ENCODE measurements around the gene ABCA3.
"Not testable (repeated sequence)": the region's sequence is repeated elsewhere in the genome, so short reads cannot be mapped to it uniquely, and the experiment has no call there.

ABCA3 gene

DNA sequence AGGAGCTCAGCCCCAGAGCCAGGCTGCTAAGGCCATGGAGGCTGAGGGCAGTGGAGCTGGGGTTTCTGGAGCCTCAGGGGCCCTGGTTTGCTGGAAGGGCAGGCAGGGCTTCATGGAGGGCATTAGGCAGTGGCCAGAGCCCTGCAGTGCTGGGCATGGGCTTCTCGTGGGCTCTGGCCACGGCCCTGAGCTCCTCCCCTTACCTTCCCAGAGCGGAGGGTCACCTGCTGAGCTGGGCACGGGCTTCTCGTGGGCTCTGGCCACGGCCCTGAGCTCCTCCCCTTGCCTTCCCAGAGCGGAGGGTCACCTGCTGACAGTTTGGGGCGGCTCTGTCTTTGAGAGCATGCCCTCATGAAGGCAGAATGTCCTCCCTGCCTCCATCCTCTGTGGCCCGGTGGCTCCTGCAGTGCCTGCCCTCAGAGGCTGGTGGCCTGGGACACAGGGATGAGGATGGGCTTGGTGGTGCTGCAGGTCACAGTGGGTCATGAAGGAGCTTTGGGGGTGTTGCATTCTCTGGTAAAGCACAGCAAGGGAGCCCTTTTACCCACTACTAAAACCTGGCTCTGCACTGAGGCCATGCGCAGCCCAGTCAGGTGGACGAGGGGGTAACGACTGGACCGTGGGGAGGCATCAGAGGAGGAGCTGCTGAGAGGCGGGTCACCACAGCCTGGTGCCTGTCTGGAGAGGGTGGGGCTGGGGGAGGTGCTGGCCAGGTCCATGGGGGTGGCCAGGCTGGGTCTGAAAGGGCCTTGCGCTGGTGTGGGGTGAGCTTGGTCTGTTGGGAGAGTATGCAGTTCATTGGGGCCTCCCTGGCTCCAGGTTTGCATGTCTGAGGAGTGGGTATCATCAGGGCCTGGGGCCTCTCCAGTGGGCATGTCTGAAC, 69.7 kb downstream of the ABCA3 start:
- H3K27ac Mint-ChIP-seq = no peak overlapping the region
- H3K27me3 Mint-ChIP-seq = no peaks in the 10 kb centered on the region
- peaks cover 21% of the 10 kb centered on the region for H3K4me1 Mint-ChIP-seq (ENCODE audit: low read depth)

GRCh38 chr16:2270070-2270462, 70.5 kb downstream of the ABCA3 start:
- H3K4me1 Mint-ChIP-seq (ENCODE audit: low read depth) = peaks cover 25% of the 10 kb centered on the region
- H3K27me3 Mint-ChIP-seq = no peaks in the 10 kb centered on the region
- no peaks in the 10 kb centered on the region for H3K9me3 Mint-ChIP-seq (ENCODE audit: low read depth)
- H3K27ac Mint-ChIP-seq = no peak overlapping the region
- peak overlapping the region; percentile 93 for H3K4me3 Mint-ChIP-seq
- peaks cover 3% of the 10 kb centered on the region for H3K36me3 Mint-ChIP-seq

More for the DNA sequence above, 69.7 kb downstream of the ABCA3 start:
- Mint-ChIP-seq H3K9me3 (ENCODE audit: low read depth) (no peaks in the 10 kb centered on the region), H3K36me3 (peaks cover 3% of the 10 kb centered on the region), H3K4me3 (no peak overlapping the region)

DNA sequence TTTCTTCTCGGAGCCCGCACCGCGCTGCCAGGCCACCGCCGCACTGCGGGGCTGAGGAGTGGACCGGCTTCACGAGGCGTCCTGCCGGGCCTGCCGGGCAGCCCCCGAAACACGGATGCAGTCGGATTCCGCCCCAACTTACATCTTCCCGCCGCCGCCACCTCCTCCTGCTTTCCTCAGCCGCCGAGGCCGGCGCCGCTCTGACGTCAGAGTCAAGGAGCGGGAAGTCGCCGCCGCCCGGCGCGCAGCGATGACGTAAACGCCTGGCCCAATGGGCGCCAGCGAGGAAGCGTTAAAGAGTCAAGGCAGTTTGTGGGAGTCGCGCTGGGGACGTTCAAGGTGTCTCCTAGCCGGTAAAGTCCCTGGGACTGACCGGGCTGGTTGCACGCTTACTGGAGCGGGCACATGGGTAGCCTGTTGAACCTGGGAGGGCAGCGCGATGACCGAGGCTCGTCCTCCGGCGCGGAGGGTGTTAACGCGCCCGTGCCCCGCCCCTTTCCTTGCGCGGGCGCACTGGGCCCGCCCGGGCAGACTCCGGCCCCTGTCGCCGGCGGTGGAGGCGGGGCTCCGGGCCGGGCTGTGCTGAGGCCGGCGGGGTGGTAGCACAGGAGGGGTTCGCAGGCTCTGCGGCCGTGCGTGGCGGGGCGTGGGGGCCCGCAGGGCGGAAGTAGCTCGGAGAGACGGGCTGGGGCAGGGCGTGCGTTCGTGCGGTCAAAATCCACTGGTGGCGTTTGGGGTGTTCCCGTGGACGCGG, 72.4 kb downstream of the ABCA3 start, which contains the start of gene RNPS1:
Gene RNPS1 (minus strand): TSS at position 214 of the 754 bp plus-strand sequence. CDS start 3,483 bp downstream, outside the sequence.
- peaks cover 3% of the 10 kb centered on the region for H3K36me3 Mint-ChIP-seq
- H3K4me3 Mint-ChIP-seq = peak within 1 kb of the TSS; percentile 93
- no peaks in the 10 kb centered on the region for H3K27me3 Mint-ChIP-seq
- H3K27ac Mint-ChIP-seq = peak within 1 kb of the TSS; percentile 96
- no peaks in the 10 kb centered on the region for H3K9me3 Mint-ChIP-seq (ENCODE audit: low read depth)
- H3K4me1 Mint-ChIP-seq (ENCODE audit: low read depth) = peaks cover 32% of the 10 kb centered on the region

DNA sequence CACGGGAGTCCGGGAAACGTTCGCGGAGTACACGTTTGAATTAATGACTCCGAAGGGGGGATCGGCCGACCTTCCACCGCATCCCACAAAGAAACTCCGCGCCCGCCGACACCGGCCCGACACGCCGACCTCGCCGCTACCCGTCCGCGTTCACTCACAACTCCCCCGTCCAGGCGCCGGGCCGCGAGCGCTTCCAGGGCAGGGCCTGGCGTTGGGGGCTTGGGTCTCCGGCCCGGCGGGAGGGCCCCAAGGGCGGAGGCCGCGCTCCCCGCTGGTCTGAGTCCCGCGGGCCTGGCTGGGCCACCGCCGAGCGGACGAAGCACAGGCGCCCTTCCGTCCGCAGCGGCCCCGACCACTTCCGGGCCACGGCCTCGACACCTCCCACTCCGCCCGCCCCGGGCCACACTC, 73.0 kb downstream of the ABCA3 start:
- H3K27me3 Mint-ChIP-seq; H3K36me3 Mint-ChIP-seq; H3K9me3 Mint-ChIP-seq (ENCODE audit: low read depth): not testable (repeated sequence)
- peaks cover 35% of the 10 kb centered on the region for H3K4me1 Mint-ChIP-seq (ENCODE audit: low read depth)
- H3K4me3 Mint-ChIP-seq = peak overlapping the region; percentile 93
- peak overlapping the region; percentile 96 for H3K27ac Mint-ChIP-seq

GRCh38 chr16:2266887-2267286, 73.6 kb downstream of the ABCA3 start:
- Mint-ChIP-seq H3K4me1 (ENCODE audit: low read depth) (peaks cover 35% of the 10 kb centered on the region), H3K4me3 (peak overlapping the region; percentile 93), H3K27ac (peak overlapping the region; percentile 93)
- H3K36me3 Mint-ChIP-seq; H3K9me3 Mint-ChIP-seq (ENCODE audit: low read depth); H3K27me3 Mint-ChIP-seq: not testable (repeated sequence)

- Mint-ChIP-seq H3K27ac (peak overlapping the region; percentile 28), H3K4me1 (ENCODE audit: low read depth) (peaks cover 25% of the 10 kb centered on the region)
- H3K36me3 Mint-ChIP-seq; H3K4me3 Mint-ChIP-seq; H3K9me3 Mint-ChIP-seq (ENCODE audit: low read depth); H3K27me3 Mint-ChIP-seq: not testable (repeated sequence)
These were observed 77.5 kb downstream of the ABCA3 start for GRCh38 chr16:2263026-2263425.

DNA sequence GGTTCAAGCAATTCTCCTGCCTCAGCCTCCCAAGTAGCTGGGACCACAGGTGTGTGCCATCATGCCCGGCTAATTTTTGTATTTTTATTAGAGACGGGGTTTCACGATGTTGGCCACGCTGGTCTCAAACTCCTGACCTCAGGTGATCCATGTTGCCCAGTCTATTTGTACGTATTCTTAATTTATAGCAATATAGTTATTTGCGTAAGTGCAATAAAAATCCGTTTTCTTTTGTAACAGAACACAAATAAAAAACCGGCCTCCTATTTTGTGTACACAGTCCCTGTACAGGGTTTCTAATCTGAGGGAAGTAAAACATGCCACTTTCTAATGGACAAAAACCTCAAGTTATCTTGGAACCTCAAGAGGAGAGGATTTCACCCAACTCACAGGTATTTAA, 80.3 kb downstream of the ABCA3 start:
- Mint-ChIP-seq H3K27me3 (no peaks in the 10 kb centered on the region), H3K4me3 (no peak overlapping the region), H3K27ac (no peak overlapping the region), H3K4me1 (ENCODE audit: low read depth) (peaks cover 11% of the 10 kb centered on the region), H3K36me3 (peaks cover 4% of the 10 kb centered on the region), H3K9me3 (ENCODE audit: low read depth) (no peaks in the 10 kb centered on the region)

DNA sequence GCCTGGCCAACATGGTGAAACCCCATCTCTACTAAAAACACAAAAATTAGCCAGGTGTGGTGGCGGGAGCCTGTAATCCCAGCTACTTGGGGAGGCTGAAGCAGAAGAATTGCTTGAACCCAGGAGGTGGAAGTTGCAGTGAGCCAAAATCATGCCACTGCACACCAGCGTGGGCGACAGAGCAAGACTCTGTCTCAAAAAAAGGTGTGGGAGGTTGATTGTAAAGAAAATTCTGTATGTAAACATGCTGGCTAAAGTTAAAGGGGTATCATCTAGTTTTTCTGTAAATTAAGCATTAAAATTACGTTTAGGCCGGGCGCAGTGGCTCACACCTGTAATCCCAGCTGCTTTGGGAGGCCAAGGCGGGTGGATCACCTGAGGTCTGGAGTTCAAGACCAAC, 82.0 kb downstream of the ABCA3 start:
- H3K36me3 Mint-ChIP-seq; H3K27me3 Mint-ChIP-seq; H3K27ac Mint-ChIP-seq; H3K4me3 Mint-ChIP-seq; H3K9me3 Mint-ChIP-seq (ENCODE audit: low read depth); H3K4me1 Mint-ChIP-seq (ENCODE audit: low read depth): not testable (repeated sequence)

DNA sequence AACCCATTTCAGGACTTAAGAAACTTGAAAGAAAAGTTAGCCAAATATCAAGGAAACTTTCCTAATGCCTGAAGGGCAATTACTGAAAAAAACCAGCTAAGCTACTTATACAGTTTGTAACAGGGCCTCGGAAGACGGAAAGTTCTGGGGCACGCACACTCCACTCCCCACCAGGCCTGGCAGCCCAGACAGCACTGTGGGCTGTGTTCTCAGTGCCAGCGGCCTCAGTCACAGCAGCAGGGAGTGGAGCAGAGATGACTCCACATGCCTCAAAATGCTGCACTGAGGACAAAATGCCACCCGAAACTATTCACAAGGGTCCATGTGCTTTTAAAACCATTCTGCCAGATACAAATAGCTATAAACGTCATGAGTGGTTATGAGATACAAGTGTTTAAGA, 82.8 kb downstream of the ABCA3 start:
- no peaks in the 10 kb centered on the region for H3K9me3 Mint-ChIP-seq (ENCODE audit: low read depth)
- H3K4me3 Mint-ChIP-seq = no peak overlapping the region
- no peaks in the 10 kb centered on the region for H3K27me3 Mint-ChIP-seq
- no peak overlapping the region for H3K27ac Mint-ChIP-seq
- H3K4me1 Mint-ChIP-seq (ENCODE audit: low read depth) = peaks cover 4% of the 10 kb centered on the region
- H3K36me3 Mint-ChIP-seq = peaks cover 4% of the 10 kb centered on the region

GRCh38 chr16:2256531-2257140, 83.9 kb downstream of the ABCA3 start:
- Mint-ChIP-seq H3K27ac (peak overlapping the region; percentile 46), H3K4me1 (ENCODE audit: low read depth) (peaks cover 8% of the 10 kb centered on the region), H3K4me3 (no peak overlapping the region), H3K27me3 (no peaks in the 10 kb centered on the region), H3K36me3 (peaks cover 4% of the 10 kb centered on the region), H3K9me3 (ENCODE audit: low read depth) (no peaks in the 10 kb centered on the region)

DNA sequence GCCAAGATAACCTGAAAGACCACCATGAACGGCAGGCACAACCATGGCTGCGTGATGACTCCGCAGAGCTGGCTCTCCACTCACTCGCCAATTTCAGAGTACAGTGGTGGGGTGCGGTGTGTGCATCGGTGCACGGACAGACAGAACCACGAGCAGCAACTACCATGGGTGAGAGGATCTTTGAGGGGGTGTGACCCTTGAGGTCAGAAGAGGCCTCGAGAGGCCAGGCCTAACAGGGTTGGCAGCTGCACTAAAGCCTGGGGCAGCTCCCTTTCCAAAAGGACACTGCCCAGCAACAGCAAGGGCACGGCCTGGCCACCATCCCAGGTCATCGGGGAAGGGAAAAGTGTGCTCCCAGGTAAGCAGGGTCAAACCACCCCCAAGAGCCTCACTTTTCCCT, 87.2 kb downstream of the ABCA3 start:
- Mint-ChIP-seq H3K36me3 (no peaks in the 10 kb centered on the region), H3K27me3 (no peaks in the 10 kb centered on the region), H3K4me1 (ENCODE audit: low read depth) (peaks cover 12% of the 10 kb centered on the region), H3K4me3 (no peak overlapping the region), H3K9me3 (ENCODE audit: low read depth) (no peaks in the 10 kb centered on the region), H3K27ac (peak overlapping the region; percentile 58)

DNA sequence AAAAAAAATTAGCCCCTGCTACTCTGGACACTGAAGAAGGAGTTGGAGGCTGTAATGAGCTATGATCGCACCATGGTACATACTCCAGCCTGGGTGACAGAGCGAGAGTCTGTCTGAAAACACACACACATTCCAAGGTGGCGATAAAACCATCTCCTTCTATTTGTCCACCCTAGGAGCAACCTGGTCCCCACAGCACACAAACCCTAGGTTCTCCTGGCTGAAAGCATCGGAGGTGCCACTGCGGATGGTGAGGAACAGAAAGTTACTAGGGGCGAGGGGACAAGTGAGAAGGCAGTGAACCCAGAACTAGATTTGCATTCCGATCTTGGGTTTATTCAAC, 87.8 kb downstream of the ABCA3 start:
- no peaks in the 10 kb centered on the region for H3K27me3 Mint-ChIP-seq
- H3K4me1 Mint-ChIP-seq (ENCODE audit: low read depth) = peaks cover 12% of the 10 kb centered on the region
- H3K9me3 Mint-ChIP-seq (ENCODE audit: low read depth) = no peaks in the 10 kb centered on the region
- H3K27ac Mint-ChIP-seq = peak overlapping the region; percentile 58
- no peak overlapping the region for H3K4me3 Mint-ChIP-seq
- no peaks in the 10 kb centered on the region for H3K36me3 Mint-ChIP-seq

DNA sequence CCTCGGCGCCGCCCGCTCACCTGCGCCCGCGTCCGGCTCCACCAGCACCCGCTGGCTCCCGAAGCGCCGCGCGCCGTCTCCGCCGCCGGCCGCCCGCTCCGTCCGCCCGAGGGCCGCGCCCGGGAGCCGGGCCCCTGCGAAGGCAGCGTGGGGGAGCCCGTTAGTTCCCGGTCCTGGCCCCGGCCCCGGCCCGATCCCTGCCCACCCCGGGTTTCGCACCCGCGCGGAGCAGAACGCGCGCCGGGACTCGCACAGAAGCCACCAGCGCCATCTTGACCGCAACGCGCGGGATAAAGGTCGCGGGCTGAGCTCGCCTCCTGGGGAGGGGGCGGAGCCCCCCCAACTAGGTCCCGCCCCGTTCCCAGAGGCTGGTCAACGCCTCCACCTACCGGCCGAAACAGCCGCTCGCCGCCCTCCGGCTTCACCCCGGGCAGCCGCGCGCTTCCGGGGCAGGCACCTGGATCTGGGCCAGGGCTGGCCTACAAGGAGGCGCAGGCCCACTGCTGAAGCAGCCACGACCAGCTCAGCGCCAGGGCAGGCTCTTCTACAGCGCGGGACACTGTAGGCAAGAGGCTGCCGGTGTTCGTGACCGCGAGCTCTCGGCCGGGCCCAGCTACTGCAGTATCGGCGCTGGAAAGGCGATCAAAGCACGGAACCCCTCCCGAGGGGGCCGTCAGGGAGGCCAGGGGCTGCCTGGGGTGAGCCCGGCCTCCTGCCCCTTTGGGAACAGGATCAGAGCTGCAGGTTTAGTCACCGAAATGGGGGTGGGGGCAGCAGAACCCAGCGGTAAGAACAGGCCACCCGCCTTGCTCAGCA, 89.0 kb downstream of the ABCA3 start, which contains the start of gene ECI1:
Gene ECI1 (minus strand): TSS at position 292 of the 816 bp plus-strand sequence. CDS start 21 bp downstream, at position 271.
- peak within 1 kb of the TSS; percentile 86 for H3K27ac Mint-ChIP-seq
- no peaks in the 10 kb centered on the region for H3K9me3 Mint-ChIP-seq (ENCODE audit: low read depth)
- H3K36me3 Mint-ChIP-seq = no peaks in the 10 kb centered on the region

DNA sequence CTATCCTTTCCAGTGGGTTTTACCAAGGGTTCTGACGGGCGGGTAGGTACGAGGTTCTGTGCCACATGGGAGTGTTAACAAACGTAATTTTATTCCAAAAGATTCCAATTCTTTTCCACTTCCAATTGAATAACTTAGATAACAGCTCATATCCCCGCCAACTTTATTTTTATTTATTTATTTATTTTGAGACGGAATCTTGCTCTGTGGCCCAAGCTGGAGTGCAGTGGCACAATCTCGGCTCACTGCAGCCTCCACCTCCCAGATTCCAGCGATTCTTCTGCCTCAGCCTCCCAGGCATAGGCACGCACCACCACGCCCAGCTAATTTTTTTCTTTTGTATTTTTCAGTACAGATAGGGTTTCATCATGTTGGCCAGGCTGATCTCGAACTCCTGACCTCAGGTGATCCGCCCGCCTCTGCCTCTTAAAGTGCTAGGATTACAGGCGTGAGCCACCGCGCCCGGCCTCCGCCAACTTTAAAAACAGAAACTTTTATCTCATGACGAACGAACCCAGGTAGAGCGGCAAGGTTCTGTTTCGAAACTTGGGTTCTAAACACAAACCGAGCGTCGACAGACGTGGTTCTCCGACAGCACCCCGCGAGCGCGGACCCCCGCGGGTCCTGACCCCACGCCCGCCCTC, 89.8 kb downstream of the ABCA3 start:
- Mint-ChIP-seq H3K27ac (peak overlapping the region; percentile 72), H3K36me3 (no peaks in the 10 kb centered on the region), H3K27me3 (no peaks in the 10 kb centered on the region), H3K4me3 (peak overlapping the region; percentile 90), H3K4me1 (ENCODE audit: low read depth) (peaks cover 12% of the 10 kb centered on the region), H3K9me3 (ENCODE audit: low read depth) (no peaks in the 10 kb centered on the region)

More for the DNA sequence above, 89.0 kb downstream of the ABCA3 start, which contains the start of gene ECI1:
- Mint-ChIP-seq H3K4me1 (ENCODE audit: low read depth) (peaks cover 12% of the 10 kb centered on the region), H3K4me3 (peak within 1 kb of the TSS; percentile 90), H3K27me3 (no peaks in the 10 kb centered on the region)
